Upper lobe of left lung (tissue), 4 donors: Measurements from ENCODE around the gene PKD2.

Experiments
- EP300 ChIP-seq, 4 donors: sonication (generic); formaldehyde crosslinking; IDR thresholded peaks; one replicate each; pipeline ENCODE4 v1.5.1; 2017; ENCODE audit warnings: antibody characterized with exemption in 4 of 4, control low read depth in 2 of 4
- POLR2A ChIP-seq, 4 donors: fragments of 450-650 bp; IDR thresholded peaks; one replicate each; pipeline ENCODE4 v1.5.1; 2016 to 2017; ENCODE audit warnings: antibody characterized with exemption in 4 of 4, mild to moderate bottlenecking in 2 of 4

DNA sequence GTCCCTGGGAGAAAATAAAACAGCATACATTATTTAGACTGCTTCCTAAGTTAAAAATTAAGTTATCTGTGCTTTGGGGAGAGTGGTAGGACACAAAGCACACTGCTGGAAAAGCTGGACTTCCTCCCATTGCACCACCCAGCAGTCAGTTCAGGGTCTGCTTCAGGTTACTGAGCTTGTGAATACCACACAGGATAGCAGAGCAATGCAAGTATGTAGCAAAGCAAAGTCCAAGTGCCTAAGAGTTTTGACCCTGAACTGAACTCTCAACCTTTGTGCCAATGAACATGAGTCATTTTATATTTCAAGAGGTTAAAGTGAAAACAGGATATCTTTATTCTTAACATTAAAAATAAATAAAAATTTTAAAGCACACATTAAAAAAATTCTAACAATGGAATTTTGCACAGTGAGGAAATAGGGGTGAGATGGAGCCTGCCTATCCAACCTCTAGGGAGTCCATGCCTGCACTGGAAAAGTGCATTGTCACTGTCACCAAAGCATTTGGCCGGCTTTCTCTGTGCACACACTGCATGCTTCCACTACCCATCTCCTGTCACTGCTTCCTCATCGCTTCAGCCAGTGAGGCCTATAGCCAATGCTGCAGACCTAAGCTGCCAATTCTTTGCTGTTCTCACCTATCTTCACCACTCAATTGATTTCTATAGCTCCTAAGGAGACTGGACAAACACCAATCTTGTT is 100.1 kb downstream of the PKD2 start:
- TF ChIP-seq POLR2A (IDR thresholded peaks at IDR 0.05) (no peak), EP300 (IDR thresholded peaks at IDR 0.05) (no peak)
